SJSA1 (cell line): Measurements from ENCODE around the gene ATP13A2. TPM values are rescaled to one million over a fixed set of nuclear protein-coding genes. Genes with fewer than 3 reads are reported as not detected.

Experiments used
- DNase-seq, 2 experiments: peaks; one replicate each; pipeline ENCODE4 v3.0.0-alpha.2; 2015 to 2020; ENCODE audit warnings: low spot score in 2 of 2, low read depth in 1 of 2
- H3K27ac ChIP-seq: fragments of 250-450 bp; sonication (Bioruptor Pico); 2 replicates; pipeline ENCODE4 v1.5.1; 2020; ENCODE audit warnings: mild to moderate bottlenecking, moderate library complexity
- H3K27me3 ChIP-seq: fragments of 250-450 bp; sonication (Bioruptor Pico); replicated peaks from 2 replicates; pipeline ENCODE4 v1.5.1; 2020; ENCODE audit warnings: mild to moderate bottlenecking, moderate library complexity
- H3K36me3 ChIP-seq: fragments of 250-450 bp; sonication (Bioruptor Pico); 2 replicates; pipeline ENCODE4 v1.5.1; 2020; ENCODE audit warnings: mild to moderate bottlenecking
- H3K4me1 ChIP-seq: fragments of 250-450 bp; sonication (Bioruptor Pico); replicated peaks from 2 replicates; pipeline ENCODE4 v1.6.1; 2021; ENCODE audit warnings: mild to moderate bottlenecking
- H3K4me3 ChIP-seq: fragments of 250-450 bp; sonication (Bioruptor Pico); 2 replicates; pipeline ENCODE4 v1.5.1; 2020; ENCODE audit warnings: mild to moderate bottlenecking
- H3K9me3 ChIP-seq: fragments of 250-450 bp; sonication (Bioruptor Pico); replicated peaks from 2 replicates; pipeline ENCODE4 v1.5.1; 2020; ENCODE audit warnings: mild to moderate bottlenecking
- total RNA-seq: library from RNA; depleted of rRNA; stranded (reverse); fragments of >200 nt; shearing (Covaris generic); gene quantifications from 2 replicates; pipeline ENCODE4 v1.2.3, GENCODE V29; 2014

Gene ATP13A2
- total RNA-seq, 1 experiment from 2014 or later, result 15.2 TPM

DNA sequence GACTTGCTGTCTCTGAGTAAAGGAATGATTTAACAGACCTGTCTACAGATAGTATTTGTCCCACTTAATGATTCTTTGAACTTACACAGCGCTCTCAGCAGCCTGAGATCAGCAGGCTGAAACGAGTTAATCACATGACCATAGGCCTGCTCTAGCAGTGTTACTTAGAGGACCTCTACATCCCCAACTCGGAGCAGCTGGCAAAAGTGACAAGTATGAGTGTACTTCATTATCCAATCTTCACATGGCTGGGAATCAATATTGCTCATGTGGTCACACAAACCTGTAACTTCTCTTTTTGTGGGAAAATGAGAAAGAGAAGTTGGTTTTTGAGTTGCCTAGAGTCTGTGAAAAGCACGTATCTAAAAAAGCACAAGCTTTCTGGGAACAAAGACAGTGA is 11.4 kb upstream of the ATP13A2 start:
- Histone ChIP-seq H3K27me3 (no peaks in the 10 kb centered on the region), H3K4me1 (no peaks in the 10 kb centered on the region), H3K4me3 (no peak overlapping the region), H3K36me3 (peaks cover 94% of the 10 kb centered on the region), H3K27ac (no peak overlapping the region), H3K9me3 (no peaks in the 10 kb centered on the region)
- DNase-seq, result no peak

DNA sequence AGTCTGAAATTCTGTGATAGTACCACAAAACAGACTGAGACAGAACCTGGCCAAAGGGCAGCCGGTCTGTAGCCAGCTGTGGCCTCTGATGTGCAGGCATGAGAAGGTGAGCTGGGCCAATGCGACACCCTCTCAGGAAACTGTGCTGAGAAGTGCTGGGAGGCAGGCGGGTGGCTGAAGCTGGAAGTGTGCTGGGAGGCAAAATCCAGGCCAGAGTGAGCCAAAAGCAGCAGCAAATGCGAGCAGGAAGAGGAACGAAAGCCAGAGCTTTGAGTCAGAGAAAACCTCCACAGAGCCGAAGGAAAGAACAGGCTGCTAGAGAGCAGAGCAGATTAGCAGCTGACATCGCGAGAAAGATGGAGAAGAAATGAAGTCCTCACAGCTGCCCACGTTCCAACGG is 10.2 kb upstream of the ATP13A2 start:
- H3K27me3 ChIP-seq, result no peaks in the 10 kb centered on the region
- H3K36me3 ChIP-seq, result peaks cover 88% of the 10 kb centered on the region
- no peak for DNase-seq
- H3K4me3 ChIP-seq, result no peak overlapping the region
- no peaks in the 10 kb centered on the region for H3K9me3 ChIP-seq
- H3K4me1 ChIP-seq, result no peaks in the 10 kb centered on the region
- no peak overlapping the region for H3K27ac ChIP-seq

DNA sequence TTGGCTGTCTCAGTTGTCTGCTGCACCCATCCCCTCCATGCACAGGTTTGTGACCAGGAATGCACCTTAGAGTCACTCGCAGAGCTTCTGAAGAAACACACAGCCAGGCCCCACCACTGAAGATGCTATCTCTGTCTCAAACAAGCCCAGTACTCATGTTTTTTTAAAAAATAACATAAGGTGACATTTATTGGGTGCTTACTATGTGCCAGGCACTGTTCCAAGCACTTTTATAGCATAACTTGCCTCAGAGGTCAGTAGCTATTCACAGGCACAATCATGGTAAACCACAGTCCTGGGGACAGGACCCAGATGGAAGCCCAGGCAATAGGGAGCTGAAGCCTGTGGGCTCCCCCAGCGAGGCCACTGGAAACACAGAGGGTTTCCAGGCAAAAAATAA is 8.8 kb upstream of the ATP13A2 start:
- H3K27ac ChIP-seq, result no peak overlapping the region
- no peaks in the 10 kb centered on the region for H3K27me3 ChIP-seq
- H3K9me3 ChIP-seq, result no peaks in the 10 kb centered on the region; the same call in 1 of the 2 replicates
- H3K4me3 ChIP-seq, result no peak overlapping the region
- DNase-seq, result no peak
- H3K4me1 ChIP-seq, result peaks cover 7% of the 10 kb centered on the region
- peaks cover 75% of the 10 kb centered on the region for H3K36me3 ChIP-seq

DNA sequence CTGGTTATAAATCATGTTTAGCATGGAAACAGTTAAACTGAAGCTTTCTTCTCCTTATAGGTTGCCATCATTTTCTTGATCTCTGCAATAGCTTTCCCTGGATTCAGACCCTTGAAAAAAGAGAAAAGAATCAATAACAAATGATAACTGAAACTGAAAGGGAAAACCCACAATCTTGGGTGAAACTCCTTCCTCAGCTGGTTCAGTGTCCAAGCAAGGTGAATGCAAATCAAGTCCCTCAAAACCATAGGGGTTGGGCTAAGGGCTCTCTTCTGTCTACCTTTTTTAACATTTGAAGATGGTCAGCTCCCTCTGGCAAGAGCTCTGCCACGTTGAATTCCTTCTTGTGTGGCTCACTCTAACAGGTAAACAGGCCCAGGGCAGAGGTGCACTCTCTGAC is 7.1 kb upstream of the ATP13A2 start:
- no peak for DNase-seq

DNA sequence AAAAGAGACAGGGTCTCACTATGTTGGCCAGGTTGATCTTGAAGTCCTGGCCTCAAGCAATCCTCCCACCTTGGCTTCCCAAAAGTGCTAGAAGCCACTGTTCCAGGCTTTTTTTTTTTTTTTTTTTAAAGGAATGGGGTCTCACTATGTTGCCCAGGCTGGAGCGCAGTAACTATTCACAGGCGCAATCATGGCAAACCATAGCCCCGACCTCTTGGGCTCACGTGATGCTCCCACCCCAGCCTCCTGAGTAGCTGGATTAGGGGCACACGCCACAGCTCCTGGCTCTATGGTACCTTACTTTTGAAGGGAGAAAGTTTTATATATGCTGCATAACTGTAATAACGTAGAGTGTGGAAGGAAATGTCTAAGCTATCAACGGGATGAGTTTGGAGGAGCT is 5.7 kb upstream of the ATP13A2 start:
- no peak overlapping the region for H3K27ac ChIP-seq

More for the DNA sequence above, 7.1 kb upstream of the ATP13A2 start:
- Histone ChIP-seq H3K27me3 (no peaks in the 10 kb centered on the region), H3K27ac (no peak overlapping the region), H3K4me1 (peaks cover 10% of the 10 kb centered on the region), H3K36me3 (peaks cover 59% of the 10 kb centered on the region), H3K9me3 (no peaks in the 10 kb centered on the region; the same call in 1 of the 2 replicates), H3K4me3 (no peak overlapping the region)

DNA sequence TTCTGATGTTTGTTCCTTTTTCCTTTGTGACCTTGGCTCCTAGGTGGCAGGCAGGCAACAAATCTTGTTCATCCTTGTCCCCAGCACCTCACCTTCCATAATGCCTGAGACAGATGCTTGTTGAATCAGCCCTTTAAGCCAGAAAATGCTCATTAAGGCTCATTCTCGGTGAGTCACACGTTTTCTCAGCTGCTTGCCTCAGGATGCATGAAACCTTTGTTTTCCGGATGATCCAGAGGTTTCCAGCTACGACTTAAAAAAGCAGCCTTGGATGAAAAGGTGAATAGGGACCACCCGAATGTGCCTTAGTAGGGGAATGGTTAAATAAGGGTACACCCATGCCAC is 4.6 kb upstream of the ATP13A2 start:
- H3K27ac ChIP-seq, result no peak overlapping the region

More for the DNA sequence above, 5.7 kb upstream of the ATP13A2 start:
- Histone ChIP-seq H3K4me1 (peaks cover 20% of the 10 kb centered on the region), H3K4me3 (no peak overlapping the region), H3K36me3 (peaks cover 45% of the 10 kb centered on the region), H3K27me3 (no peaks in the 10 kb centered on the region), H3K9me3 (no peaks in the 10 kb centered on the region; the same call in 1 of the 2 replicates)
- DNase-seq, result no peak

DNA sequence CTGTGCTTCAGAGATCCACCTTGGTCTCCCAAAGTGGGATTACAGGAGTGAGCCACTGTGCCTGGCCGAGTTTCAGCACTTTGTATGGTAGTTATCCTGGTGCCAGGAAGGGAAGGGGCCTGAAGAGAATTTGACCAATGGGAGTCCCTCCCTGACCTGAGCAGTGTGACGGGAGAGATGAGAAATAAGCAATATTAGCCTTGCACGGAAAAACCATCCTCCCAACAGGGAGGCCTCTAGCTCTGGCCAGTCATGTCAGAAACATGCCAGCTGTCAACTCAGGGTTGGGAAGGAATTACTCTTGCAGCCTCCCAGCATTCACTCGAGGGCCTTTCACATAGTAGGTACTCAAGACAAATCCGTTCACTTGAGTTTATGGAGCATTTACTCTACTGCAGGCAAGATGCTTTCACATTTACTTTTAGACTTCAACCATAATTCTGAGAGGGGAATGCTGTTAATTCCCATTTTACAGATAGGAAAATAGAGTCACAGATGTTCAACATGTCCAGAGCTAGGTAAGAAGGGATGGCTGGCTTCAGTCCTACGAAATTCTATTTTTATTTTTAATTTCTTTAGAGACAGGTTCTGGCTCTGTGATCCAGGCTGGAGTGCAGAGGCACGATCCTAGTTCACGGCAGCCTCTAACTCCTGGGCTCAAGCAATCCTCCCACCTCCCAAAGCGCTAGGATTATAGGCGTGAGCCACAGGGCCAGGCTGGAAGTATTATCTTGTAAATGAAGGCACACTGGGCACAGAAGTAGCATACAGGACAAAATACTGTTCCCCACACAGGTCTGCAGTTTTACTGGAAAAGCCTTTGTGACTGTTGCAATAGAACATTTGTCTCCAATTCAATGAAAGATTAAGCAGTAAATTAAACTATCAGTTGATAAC is 3.2 kb upstream of the ATP13A2 start:
- Histone ChIP-seq H3K27me3 (no peaks in the 10 kb centered on the region), H3K9me3 (no peaks in the 10 kb centered on the region; the same call in none of the 2 replicates), H3K27ac (no peak overlapping the region), H3K36me3 (peaks cover 24% of the 10 kb centered on the region), H3K4me3 (no peak overlapping the region), H3K4me1 (peaks cover 40% of the 10 kb centered on the region)
- DNase-seq, result no peak

More for the DNA sequence above, 4.6 kb upstream of the ATP13A2 start:
- H3K4me1 ChIP-seq, result peaks cover 28% of the 10 kb centered on the region
- no peaks in the 10 kb centered on the region for H3K27me3 ChIP-seq
- no peak for DNase-seq
- H3K9me3 ChIP-seq, result no peaks in the 10 kb centered on the region; the same call in none of the 2 replicates
- peaks cover 37% of the 10 kb centered on the region for H3K36me3 ChIP-seq
- H3K4me3 ChIP-seq, result no peak overlapping the region

DNA sequence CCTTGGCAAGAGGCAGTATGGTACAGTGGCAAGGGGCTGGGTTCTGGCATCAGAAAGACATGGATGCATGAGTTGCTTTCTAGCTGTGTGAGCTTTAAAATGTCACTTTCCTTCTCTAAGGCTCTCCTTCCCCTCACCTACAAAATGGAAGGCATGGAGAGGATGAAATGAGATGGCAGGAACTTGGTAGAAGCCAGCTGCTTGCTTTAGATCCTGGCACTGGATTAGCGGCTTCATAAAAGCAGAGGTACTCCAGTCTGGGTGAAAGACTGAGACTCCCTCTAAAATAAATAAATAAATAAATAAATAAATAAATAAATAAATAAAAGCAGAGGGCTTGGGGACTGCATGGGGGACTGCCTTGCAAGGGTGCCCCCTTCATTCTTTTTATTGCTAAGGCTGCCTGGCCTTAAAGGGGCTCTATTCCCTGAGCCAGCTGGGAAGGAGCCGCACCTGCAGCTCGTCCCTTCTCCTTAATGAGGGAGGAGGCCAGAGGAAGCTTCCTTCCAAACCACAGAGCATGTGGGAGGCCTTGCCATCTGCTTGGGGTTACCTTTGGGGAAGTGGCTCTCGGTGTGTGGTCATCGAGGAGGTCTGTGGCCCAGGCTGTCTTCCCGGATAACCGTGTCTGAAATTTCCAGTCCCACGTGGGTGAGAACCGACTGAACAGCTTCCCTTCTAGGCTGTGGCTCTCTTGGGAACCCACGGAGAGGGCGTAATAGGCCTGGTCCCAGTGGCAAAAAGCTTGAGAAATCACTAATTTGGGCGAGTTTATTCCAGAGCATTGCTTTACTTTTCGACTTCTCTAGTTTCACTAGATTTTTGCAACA is 2.0 kb upstream of the ATP13A2 start:
- Histone ChIP-seq H3K4me1 (peaks cover 40% of the 10 kb centered on the region), H3K36me3 (peaks cover 13% of the 10 kb centered on the region), H3K27me3 (no peaks in the 10 kb centered on the region), H3K4me3 (no peak overlapping the region), H3K9me3 (no peaks in the 10 kb centered on the region; the same call in none of the 2 replicates), H3K27ac (no peak overlapping the region)
- DNase-seq, result peak in 1 of 2 experiments; percentile 23

DNA sequence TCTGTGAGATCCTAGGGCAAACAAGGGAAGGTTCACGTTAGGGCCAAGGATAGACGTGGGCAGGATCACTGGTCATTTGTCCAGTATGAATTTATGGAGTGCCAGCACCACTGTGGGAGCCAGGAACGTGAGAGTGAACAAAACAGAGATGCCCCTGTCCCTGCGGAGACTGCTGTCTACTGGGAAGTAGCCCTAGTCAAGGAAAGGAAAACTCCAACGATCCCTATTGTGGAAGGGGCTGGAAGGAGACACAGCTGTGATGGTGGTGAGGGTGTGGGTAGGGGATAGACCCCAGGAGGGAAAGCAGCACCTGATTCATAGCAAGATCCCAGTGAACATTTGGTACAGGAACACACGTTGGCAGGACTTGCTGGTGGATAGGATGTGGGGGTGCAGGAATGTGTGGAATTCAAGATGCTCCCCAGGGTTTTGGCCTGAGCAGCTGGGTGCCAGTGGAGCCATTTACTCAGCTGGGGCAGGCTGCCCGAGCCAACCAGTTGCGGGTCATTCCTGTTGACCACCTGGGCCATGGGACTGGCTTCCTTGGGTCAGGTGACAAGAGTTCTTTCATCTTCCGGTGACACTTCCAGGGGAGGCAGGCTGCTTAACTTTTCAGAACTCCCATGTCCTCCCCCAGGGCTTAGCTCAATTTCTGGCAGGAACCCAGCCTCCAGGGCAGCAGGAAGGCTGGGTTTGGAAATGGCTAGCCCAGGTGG is 1.2 kb upstream of the ATP13A2 start:
- no peak for DNase-seq
- H3K36me3 ChIP-seq, result peaks cover 7% of the 10 kb centered on the region
- H3K9me3 ChIP-seq, result no peaks in the 10 kb centered on the region; the same call in none of the 2 replicates
- no peak overlapping the region for H3K4me3 ChIP-seq
- H3K27ac ChIP-seq, result no peak overlapping the region
- H3K27me3 ChIP-seq, result no peaks in the 10 kb centered on the region
- peaks cover 40% of the 10 kb centered on the region for H3K4me1 ChIP-seq

DNA sequence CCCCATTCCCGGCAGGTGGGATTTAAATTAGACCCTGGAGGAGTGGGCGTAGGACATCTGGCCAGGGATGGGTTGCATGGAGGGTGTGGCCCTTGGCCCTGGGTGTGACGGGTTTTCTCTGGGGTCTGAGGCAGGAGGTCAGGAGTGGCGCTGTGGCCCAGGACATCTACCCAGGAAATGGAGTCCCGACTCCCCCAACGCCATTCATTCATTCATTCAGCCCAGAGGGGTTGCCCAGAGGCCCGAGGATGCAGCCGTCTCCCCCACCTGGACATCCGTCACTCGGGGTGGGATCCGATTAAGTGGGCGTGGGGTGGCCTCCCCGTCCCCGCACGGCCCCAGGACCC is 663 bp downstream of the ATP13A2 start:
- Histone ChIP-seq H3K27ac (no peak overlapping the region), H3K27me3 (no peaks in the 10 kb centered on the region), H3K36me3 (peaks cover 3% of the 10 kb centered on the region), H3K4me3 (peak overlapping the region; percentile 91), H3K9me3 (no peaks in the 10 kb centered on the region; the same call in 1 of the 2 replicates), H3K4me1 (peaks cover 34% of the 10 kb centered on the region)
- DNase-seq, result no peak

DNA sequence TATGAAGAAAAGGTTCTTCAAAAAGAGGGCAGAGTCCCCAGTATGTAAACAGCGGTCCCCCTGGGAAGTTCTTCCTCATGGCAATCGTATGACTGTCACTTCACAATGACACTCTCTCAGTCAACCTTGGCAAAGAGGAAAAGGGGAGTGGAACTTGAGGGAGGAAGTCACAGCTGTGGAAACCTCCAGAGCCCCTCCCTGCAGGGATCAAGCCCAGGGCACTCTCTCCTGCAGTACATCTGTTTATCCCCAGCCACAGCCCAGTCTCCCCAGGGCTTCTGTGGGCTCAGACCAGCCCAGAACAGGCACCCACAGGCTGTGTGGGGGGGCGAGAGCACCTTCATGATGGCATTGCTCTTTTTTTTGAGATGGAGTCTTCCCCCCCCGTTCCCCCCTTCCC is 2.0 kb downstream of the ATP13A2 start:
- H3K27me3 ChIP-seq, result no peaks in the 10 kb centered on the region
- H3K4me1 ChIP-seq, result peaks cover 33% of the 10 kb centered on the region
- H3K36me3 ChIP-seq, result peaks cover 9% of the 10 kb centered on the region
- no peaks in the 10 kb centered on the region; the same call in 1 of the 2 replicates for H3K9me3 ChIP-seq
- no peak for DNase-seq
- no peak overlapping the region for H3K27ac ChIP-seq
- H3K4me3 ChIP-seq, result no peak overlapping the region

DNA sequence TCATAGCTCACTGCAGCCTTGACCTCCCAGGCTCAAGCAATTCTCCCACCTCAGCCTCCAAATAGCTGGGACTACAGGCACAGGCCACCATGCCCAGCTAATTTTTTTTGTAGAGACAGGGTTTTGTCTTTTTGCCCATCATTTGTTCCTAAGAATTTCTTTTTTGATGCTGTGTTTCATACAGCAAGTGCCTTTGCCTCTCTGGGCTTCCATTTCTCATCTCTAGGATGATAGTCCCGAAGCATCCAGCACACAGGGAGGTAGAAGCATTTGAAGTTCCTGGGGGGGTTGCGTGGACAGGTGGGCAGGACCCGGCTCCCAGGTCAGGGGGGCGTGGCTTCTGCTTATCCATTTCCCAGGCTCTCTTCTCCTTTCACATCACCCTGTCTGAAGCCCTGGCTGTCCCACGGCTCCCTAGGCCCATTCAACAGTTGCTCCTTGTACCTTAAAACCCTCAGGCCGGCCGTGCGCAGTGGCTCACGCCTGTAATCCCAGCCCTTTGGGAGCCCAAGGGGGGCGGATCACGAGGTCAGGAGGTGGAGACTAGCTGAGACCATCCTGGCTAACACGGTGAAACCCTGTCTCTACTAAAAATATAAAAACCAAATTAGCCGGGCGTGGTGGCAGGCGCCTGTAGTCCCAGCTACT is 3.4 kb downstream of the ATP13A2 start:
- Histone ChIP-seq H3K9me3 (no peaks in the 10 kb centered on the region; the same call in 1 of the 2 replicates), H3K27ac (no peak overlapping the region), H3K27me3 (no peaks in the 10 kb centered on the region), H3K4me1 (peaks cover 34% of the 10 kb centered on the region), H3K36me3 (peaks cover 16% of the 10 kb centered on the region), H3K4me3 (no peak overlapping the region)
- no peak for DNase-seq

DNA sequence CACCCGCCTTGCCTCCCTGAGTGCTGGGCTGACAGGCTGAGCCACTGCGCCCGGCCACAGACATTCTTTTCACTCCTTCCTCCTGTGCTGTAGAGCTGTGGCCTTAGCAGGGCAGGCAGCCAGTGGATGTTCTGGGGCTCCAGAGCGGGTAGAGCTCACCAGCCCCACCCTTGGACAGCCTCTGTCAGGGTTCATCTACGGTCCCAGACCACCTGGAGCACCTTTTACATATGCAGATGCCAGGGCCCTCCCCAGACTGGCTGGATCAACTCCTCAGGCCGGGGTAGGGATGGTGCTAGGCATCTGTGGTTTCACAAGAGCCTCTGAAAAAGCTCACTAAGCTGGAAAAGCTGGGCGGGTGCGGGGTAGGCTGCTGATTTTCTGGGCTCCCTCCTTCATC is 4.6 kb downstream of the ATP13A2 start:
- DNase-seq, result no peak
- Histone ChIP-seq H3K27me3 (no peaks in the 10 kb centered on the region), H3K4me3 (no peak overlapping the region), H3K36me3 (peaks cover 27% of the 10 kb centered on the region), H3K27ac (no peak overlapping the region), H3K9me3 (no peaks in the 10 kb centered on the region; the same call in 1 of the 2 replicates), H3K4me1 (peaks cover 27% of the 10 kb centered on the region)
